ENCODE measurements around the gene AIRE. TPM values are rescaled to one million over a fixed set of nuclear protein-coding genes. Genes with fewer than 3 reads are reported as not detected.
A peak's percentile ranks its signal among the peaks of the same experiment; 100 is the strongest.

The AIRE gene
- total and polyA plus RNA-seq, 2 of the 13 experiments (the other 11 are each of a cell fraction or from before 2014, with no cell fraction given) = not detected

DNA sequence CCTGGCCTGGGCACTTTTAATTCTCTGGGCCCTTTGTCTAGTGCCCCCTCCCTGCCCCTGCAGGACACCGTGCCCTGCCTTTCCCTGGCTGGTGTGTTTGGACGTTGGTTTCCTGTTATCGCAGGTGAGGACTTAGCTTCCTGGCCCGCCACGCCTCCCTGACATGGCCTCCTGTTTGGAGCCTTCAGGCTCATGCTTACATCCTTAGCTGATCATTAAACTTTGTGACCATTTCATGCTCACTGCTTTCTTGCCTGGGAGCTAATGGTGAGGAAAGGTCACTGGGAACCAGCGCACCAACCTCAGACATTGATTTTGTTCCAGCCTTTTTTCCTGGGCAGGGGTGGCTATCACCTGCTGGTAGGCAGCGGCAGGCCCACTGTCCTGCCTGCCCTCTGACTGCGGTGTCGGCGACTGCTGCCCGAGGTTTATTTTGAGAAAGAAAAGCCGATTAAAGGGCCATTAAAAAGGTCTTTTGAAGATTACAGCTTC, 17.9 kb downstream of the AIRE start (continued):
- TF ChIP-seq ZNF121 (CRISPR knock-in tag; IDR thresholded peaks at IDR 0.05) (no peak), KLF16 (CRISPR knock-in tag; IDR thresholded peaks at IDR 0.05) (no peak), MTF1 (CRISPR knock-in tag; IDR thresholded peaks at IDR 0.05) (no peak), ZNF549 (CRISPR knock-in tag; IDR thresholded peaks at IDR 0.05) (no peak), ZNF792 (CRISPR knock-in tag; IDR thresholded peaks at IDR 0.05) (peak; percentile 95), FOSL2 (CRISPR knock-in tag; IDR thresholded peaks at IDR 0.05) (0 out of 2 replicates have a peak, but pooled peaks have one; percentile 13), ZNF570 (CRISPR knock-in tag; IDR thresholded peaks at IDR 0.05; ENCODE audit: borderline replicate concordance) (no peak), TAF1 (CRISPR knock-in tag; IDR thresholded peaks at IDR 0.05) (0 out of 2 replicates have a peak, but pooled peaks have one; percentile 35), ZNF230 (CRISPR knock-in tag; IDR thresholded peaks at IDR 0.05) (no peak), ZNF136 (CRISPR knock-in tag; IDR thresholded peaks at IDR 0.05; ENCODE audit: low read depth) (no peak), KDM6A (CRISPR knock-in tag; IDR thresholded peaks at IDR 0.05; ENCODE audit: low read depth) (no peak), TRIM24 (CRISPR knock-in tag; IDR thresholded peaks at IDR 0.05) (no peak), ZNF331 (CRISPR knock-in tag; IDR thresholded peaks at IDR 0.05) (peak; percentile 58), CHD2 (IDR thresholded peaks at IDR 0.05; ENCODE audit: low read depth, low read length) (no peak), ZNF30 (CRISPR knock-in tag; IDR thresholded peaks at IDR 0.05) (no peak), HIVEP1 (CRISPR knock-in tag; IDR thresholded peaks at IDR 0.05) (no peak)
- TF ChIP-seq, protein P1, sequence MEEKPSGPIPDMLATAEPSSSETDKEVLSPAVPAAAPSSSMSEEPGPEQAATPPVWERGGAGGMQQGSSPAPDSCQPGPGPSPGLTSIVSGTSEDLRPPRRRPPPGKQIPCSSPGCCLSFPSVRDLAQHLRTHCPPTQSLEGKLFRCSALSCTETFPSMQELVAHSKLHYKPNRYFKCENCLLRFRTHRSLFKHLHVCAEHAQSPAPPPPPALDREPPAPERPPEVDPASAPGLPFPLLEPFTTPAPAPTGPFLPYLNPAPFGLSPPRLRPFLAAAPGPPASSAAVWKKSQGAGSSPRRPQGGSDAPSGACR (CRISPR knock-in tag; IDR thresholded peaks at IDR 0.05) = no peak
- TF ChIP-seq, protein P2, sequence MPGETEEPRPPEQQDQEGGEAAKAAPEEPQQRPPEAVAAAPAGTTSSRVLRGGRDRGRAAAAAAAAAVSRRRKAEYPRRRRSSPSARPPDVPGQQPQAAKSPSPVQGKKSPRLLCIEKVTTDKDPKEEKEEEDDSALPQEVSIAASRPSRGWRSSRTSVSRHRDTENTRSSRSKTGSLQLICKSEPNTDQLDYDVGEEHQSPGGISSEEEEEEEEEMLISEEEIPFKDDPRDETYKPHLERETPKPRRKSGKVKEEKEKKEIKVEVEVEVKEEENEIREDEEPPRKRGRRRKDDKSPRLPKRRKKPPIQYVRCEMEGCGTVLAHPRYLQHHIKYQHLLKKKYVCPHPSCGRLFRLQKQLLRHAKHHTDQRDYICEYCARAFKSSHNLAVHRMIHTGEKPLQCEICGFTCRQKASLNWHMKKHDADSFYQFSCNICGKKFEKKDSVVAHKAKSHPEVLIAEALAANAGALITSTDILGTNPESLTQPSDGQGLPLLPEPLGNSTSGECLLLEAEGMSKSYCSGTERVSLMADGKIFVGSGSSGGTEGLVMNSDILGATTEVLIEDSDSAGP (CRISPR knock-in tag; IDR thresholded peaks at IDR 0.05; ENCODE audit: borderline replicate concordance) = no peak
- TF ChIP-seq, protein P3, sequence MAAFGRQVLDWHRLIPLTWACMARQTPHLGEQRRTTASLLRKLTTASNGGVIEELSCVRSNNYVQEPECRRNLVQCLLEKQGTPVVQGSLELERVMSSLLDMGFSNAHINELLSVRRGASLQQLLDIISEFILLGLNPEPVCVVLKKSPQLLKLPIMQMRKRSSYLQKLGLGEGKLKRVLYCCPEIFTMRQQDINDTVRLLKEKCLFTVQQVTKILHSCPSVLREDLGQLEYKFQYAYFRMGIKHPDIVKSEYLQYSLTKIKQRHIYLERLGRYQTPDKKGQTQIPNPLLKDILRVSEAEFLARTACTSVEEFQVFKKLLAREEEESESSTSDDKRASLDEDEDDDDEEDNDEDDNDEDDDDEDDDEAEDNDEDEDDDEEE (CRISPR knock-in tag; IDR thresholded peaks at IDR 0.05) = no peak
- TF ChIP-seq, protein P4, sequence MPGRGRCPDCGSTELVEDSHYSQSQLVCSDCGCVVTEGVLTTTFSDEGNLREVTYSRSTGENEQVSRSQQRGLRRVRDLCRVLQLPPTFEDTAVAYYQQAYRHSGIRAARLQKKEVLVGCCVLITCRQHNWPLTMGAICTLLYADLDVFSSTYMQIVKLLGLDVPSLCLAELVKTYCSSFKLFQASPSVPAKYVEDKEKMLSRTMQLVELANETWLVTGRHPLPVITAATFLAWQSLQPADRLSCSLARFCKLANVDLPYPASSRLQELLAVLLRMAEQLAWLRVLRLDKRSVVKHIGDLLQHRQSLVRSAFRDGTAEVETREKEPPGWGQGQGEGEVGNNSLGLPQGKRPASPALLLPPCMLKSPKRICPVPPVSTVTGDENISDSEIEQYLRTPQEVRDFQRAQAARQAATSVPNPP (CRISPR knock-in tag; IDR thresholded peaks at IDR 0.05) = no peak
- TF ChIP-seq, protein P5, sequence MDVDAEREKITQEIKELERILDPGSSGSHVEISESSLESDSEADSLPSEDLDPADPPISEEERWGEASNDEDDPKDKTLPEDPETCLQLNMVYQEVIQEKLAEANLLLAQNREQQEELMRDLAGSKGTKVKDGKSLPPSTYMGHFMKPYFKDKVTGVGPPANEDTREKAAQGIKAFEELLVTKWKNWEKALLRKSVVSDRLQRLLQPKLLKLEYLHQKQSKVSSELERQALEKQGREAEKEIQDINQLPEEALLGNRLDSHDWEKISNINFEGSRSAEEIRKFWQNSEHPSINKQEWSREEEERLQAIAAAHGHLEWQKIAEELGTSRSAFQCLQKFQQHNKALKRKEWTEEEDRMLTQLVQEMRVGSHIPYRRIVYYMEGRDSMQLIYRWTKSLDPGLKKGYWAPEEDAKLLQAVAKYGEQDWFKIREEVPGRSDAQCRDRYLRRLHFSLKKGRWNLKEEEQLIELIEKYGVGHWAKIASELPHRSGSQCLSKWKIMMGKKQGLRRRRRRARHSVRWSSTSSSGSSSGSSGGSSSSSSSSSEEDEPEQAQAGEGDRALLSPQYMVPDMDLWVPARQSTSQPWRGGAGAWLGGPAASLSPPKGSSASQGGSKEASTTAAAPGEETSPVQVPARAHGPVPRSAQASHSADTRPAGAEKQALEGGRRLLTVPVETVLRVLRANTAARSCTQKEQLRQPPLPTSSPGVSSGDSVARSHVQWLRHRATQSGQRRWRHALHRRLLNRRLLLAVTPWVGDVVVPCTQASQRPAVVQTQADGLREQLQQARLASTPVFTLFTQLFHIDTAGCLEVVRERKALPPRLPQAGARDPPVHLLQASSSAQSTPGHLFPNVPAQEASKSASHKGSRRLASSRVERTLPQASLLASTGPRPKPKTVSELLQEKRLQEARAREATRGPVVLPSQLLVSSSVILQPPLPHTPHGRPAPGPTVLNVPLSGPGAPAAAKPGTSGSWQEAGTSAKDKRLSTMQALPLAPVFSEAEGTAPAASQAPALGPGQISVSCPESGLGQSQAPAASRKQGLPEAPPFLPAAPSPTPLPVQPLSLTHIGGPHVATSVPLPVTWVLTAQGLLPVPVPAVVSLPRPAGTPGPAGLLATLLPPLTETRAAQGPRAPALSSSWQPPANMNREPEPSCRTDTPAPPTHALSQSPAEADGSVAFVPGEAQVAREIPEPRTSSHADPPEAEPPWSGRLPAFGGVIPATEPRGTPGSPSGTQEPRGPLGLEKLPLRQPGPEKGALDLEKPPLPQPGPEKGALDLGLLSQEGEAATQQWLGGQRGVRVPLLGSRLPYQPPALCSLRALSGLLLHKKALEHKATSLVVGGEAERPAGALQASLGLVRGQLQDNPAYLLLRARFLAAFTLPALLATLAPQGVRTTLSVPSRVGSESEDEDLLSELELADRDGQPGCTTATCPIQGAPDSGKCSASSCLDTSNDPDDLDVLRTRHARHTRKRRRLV (CRISPR knock-in tag; IDR thresholded peaks at IDR 0.05) = no peak

Data from HepG2 (cell line).